Adrenal gland (tissue), 5 donors: Measurements from ENCODE around the gene EZH1.

ENCODE experiments used
- POLR2A ChIP-seq, 2 donors: fragments of 450-650 bp; IDR thresholded peaks; one replicate each; pipeline ENCODE4 v1.6.1; 2017; ENCODE audit warnings: antibody characterized with exemption in 2 of 2, mild to moderate bottlenecking in 2 of 2, moderate library complexity in 1 of 2
- TF ChIP-seq, protein P1 (sequence below), 6 experiments: fragments of 450-650 bp in 4 of 6; fragments of 200-600 bp in 2 of 6; sonication (generic) in 1 of 6; IDR thresholded peaks; 1 replicate in 5 of 6; 2 replicates in 1 of 6; pipeline versions ENCODE4 v1.5.1 to v1.8.0; 2016 to 2021; ENCODE audit warnings: antibody characterized with exemption in 6 of 6, mild to moderate bottlenecking in 2 of 6, moderate library complexity in 1 of 6
- donor health status: DM: no; HTN: no; CAD: no.

DNA sequence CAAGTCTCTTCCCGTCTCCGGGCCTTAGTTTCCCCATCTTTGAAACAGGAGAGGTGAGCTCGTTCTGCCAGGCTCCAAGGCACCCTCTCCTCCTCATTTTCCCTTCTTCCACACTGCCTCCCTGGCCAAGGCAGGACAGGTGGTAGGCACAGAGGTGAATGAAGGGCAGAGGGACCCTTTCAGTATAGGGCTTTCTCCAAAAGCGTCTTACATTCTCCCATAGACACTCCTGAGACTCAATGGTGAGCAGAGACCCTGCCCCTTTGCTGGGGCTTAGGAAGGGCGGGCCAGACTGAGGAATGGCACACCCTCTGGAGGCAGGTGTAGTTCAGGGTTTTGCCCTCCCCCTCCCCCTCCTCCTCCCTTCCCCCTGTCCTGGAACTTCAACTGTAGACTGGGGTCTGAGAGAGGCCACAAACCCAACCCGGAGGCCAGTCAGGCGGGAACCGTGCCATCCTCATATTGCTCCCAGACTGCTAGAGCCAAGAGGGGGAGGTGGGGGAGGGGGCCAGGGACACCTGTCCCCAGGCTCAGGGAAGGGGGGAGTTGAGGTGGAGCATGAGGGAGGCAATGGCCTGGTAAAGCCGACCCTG, 70.0 kb downstream of the EZH1 start:
- TF ChIP-seq, protein P1, sequence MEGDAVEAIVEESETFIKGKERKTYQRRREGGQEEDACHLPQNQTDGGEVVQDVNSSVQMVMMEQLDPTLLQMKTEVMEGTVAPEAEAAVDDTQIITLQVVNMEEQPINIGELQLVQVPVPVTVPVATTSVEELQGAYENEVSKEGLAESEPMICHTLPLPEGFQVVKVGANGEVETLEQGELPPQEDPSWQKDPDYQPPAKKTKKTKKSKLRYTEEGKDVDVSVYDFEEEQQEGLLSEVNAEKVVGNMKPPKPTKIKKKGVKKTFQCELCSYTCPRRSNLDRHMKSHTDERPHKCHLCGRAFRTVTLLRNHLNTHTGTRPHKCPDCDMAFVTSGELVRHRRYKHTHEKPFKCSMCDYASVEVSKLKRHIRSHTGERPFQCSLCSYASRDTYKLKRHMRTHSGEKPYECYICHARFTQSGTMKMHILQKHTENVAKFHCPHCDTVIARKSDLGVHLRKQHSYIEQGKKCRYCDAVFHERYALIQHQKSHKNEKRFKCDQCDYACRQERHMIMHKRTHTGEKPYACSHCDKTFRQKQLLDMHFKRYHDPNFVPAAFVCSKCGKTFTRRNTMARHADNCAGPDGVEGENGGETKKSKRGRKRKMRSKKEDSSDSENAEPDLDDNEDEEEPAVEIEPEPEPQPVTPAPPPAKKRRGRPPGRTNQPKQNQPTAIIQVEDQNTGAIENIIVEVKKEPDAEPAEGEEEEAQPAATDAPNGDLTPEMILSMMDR (IDR thresholded peaks at IDR 0.05) = no peak
- TF ChIP-seq POLR2A (IDR thresholded peaks at IDR 0.05) = no peak
